ENCODE data around the gene TMEM151B. TPM values are rescaled to one million over a fixed set of nuclear protein-coding genes. Genes with fewer than 3 reads are reported as not detected.

Gene TMEM151B
- total RNA-seq, 4 donors from 2014 or later, result 0.39 to 0.98 (median 0.46) TPM

GRCh38 chr6:44275271-44275748, 5.1 kb downstream of the TMEM151B start:
- no peak for DNase-seq (ENCODE audit: extremely low spot score)

DNA sequence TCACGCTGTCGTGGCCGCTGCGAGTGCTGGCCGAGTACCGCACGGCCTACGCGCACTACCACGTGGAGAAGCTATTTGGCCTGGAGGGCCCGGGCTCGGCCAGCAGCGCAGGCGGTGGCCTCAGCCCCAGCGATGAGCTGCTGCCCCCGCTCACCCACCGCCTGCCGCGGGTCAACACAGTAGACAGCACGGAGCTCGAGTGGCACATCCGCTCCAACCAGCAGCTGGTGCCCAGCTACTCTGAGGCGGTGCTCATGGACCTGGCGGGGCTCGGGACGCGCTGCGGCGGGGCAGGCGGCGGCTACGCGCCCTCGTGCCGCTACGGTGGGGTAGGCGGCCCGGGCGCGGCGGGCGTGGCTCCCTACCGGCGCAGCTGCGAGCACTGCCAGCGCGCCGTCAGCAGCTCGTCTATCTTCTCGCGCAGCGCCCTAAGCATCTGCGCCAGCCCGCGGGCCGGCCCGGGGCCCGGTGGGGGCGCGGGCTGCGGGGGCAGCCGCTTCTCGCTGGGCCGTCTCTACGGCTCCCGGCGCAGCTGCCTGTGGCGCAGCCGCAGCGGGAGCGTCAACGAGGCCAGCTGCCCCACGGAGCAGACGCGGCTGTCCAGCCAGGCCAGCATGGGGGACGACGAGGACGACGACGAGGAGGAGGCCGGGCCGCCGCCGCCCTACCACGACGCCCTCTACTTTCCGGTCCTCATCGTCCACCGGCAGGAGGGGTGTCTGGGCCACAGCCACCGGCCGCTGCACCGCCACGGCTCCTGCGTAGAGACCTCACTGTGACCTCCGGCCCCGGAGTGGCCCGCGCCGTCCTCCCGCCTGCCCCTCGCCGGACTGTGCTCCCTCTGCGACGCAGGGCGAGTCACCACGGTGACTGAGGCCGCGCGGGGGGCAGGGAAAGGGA, 5.7 kb downstream of the TMEM151B start:
- DNase-seq (ENCODE audit: extremely low spot score), result no peak
- no peak for TF ChIP-seq EP300 (IDR thresholded peaks at IDR 0.05)
- TF ChIP-seq POLR2AphosphoS5 (IDR thresholded peaks at IDR 0.05), result no peak
- peak overlapping the region; percentile 45 to 50 (median 48) for H3K4me3 ChIP-seq
- intact Hi-C loops (cut with DNase I), result no loop called here
- H3K27ac ChIP-seq (replicated peaks in 1 of 4), result no peak overlapping the region
- H3K4me1 ChIP-seq, result peaks cover 4 to 21% (median 16%) of the 10 kb centered on the region in 4 donors
- no peaks in the 10 kb centered on the region for H3K36me3 ChIP-seq
- no peaks in the 10 kb centered on the region for H3K9me3 ChIP-seq
- WGBS, result no CpG with 5 or more reads among the region's 109 CpGs
- H3K27me3 ChIP-seq, result peaks cover 0 to 88% (median 30%) of the 10 kb centered on the region in 4 donors

More at GRCh38 chr6:44275271-44275748, 5.1 kb downstream of the TMEM151B start:
- H3K27ac ChIP-seq (replicated peaks in 1 of 4), result no peak overlapping the region
- H3K4me1 ChIP-seq, result peaks cover 5 to 28% (median 22%) of the 10 kb centered on the region in 4 donors
- H3K4me3 ChIP-seq, result peak overlapping the region; percentile 45 to 50 (median 48)
- H3K27me3 ChIP-seq, result peaks cover 0 to 88% (median 33%) of the 10 kb centered on the region in 4 donors
- WGBS, result 91% methylated on average over 49 of the region's 59 CpGs
- intact Hi-C loops (cut with DNase I), result no loop called here
- H3K36me3 ChIP-seq, result no peaks in the 10 kb centered on the region
- H3K9me3 ChIP-seq, result no peaks in the 10 kb centered on the region
- TF ChIP-seq POLR2AphosphoS5 (IDR thresholded peaks at IDR 0.05) (no peak), EP300 (IDR thresholded peaks at IDR 0.05) (no peak), POLR2A (IDR thresholded peaks at IDR 0.05; ENCODE audit: low read depth) (no peak), CTCF (IDR thresholded peaks at IDR 0.05) (no peak)

- Histone ChIP-seq H3K27me3 (peaks cover 0 to 79% (median 22%) of the 10 kb centered on the region in 4 donors), H3K9me3 (no peaks in the 10 kb centered on the region), H3K4me1 (peaks cover 4 to 16% (median 13%) of the 10 kb centered on the region in 4 donors), H3K4me3 (peak overlapping the region in 1 of 4 donors; percentile 48), H3K27ac (replicated peaks in 1 of 4) (no peak overlapping the region), H3K36me3 (no peaks in the 10 kb centered on the region)
- intact Hi-C loops (cut with DNase I), result no loop called here
- no peak for TF ChIP-seq POLR2A (IDR thresholded peaks at IDR 0.05; ENCODE audit: low read depth)
- no peak for TF ChIP-seq POLR2AphosphoS5 (IDR thresholded peaks at IDR 0.05)
- TF ChIP-seq CTCF (IDR thresholded peaks at IDR 0.05), result no peak
- no peak for TF ChIP-seq EP300 (IDR thresholded peaks at IDR 0.05)
- DNase-seq (ENCODE audit: extremely low spot score), result no peak
- WGBS, result 82% methylated on average over 13 of the region's 23 CpGs
Measured at GRCh38 chr6:44276667-44277640, 6.7 kb downstream of the TMEM151B start.

DNA sequence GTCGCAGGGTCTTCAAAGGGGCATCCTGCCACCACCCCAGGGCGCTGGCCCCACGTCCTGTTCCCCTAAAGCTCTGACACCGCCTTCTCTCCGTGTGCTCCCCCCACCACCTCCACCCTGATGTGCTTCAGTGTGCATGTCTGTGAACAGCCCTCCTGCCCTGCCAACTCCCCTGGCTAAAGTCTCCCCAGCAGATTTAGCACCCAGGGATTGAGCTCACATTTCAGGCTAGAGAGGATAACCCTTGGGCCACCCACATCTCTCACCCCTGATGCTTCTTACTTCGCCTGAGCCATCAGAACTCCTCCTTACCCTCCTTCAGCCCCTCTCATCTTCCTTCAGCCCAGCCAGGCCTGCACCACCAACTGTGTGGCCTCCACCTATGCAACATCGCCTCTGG, 7.5 kb downstream of the TMEM151B start:
- H3K27ac ChIP-seq (replicated peaks in 1 of 4), result no peak overlapping the region
- no peaks in the 10 kb centered on the region for H3K9me3 ChIP-seq
- peaks cover 0 to 78% (median 16%) of the 10 kb centered on the region in 4 donors for H3K27me3 ChIP-seq
- intact Hi-C loops (cut with DNase I), result no loop called here
- DNase-seq (ENCODE audit: extremely low spot score), result no peak
- WGBS, result 85% methylated on average over 7 of the region's 7 CpGs
- H3K4me1 ChIP-seq, result peaks cover 4 to 16% (median 13%) of the 10 kb centered on the region in 4 donors
- no peaks in the 10 kb centered on the region for H3K36me3 ChIP-seq
- TF ChIP-seq EP300 (IDR thresholded peaks at IDR 0.05), result no peak
- TF ChIP-seq CTCF (IDR thresholded peaks at IDR 0.05), result no peak
- no peak for TF ChIP-seq POLR2A (IDR thresholded peaks at IDR 0.05; ENCODE audit: low read depth)
- TF ChIP-seq POLR2AphosphoS5 (IDR thresholded peaks at IDR 0.05), result no peak
- H3K4me3 ChIP-seq, result no peak overlapping the region

All from esophagus muscularis mucosa (tissue), 4 donors.